Astrocyte of the spinal cord (primary cell): ENCODE data around the gene RNF14.

Experiments used
- DNase-seq: peaks from one replicate; pipeline ENCODE4 v3.0.0; 2011; ENCODE audit warnings: low read depth, low spot score
- H3K4me3 ChIP-seq: 2 replicates; pipeline ENCODE4 v1.5.1; 2011; ENCODE audit warnings: low read depth, mild to moderate bottlenecking, low read length, moderate library complexity
- in situ Hi-C: cut with HindIII; loops from 2 replicates; pipeline ENCODE4 v1.10.0; 2017; ENCODE audit warnings: low sequenced_read_pairs
- TF ChIP-seq, protein P1 (sequence below): IDR thresholded peaks from 2 replicates; pipeline ENCODE4 v1.5.1; 2012; ENCODE audit warnings: low read depth, mild to moderate bottlenecking, low read length, inconsistent platforms

The RNF14 gene

DNA sequence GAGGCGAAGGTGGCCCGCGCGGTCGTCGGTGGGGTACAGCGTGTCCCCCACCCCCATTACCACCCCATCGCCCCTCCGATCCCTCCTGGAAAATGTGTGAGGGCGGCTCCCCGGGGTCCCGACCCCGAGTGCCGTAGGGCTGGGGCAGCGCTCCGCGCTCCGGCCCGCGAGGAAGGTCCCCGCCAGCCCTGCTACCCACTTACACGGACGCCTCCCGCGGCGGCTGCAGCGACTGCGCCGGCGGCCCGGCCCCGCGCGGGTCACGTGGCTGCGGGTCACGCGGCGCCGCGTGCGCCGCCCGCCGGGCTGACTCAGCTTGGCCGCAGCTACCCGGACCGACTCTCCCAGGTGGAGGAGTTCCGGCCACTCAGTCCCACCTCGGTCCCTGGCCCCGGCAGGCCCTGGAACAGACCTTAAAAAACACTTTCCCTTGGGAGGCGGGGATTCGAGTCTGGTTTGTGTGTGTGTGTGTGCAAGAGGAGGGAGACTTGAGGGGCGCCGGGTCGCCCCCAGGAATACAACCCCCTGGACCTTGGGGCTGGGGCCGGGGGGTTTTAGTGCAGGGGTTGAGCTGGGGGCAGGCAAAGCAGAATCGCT is 44.0 kb downstream of the RNF14 start, which contains the start of gene GNPDA1:
TSS of gene GNPDA1 (minus strand) at position 236 of the 597 bp plus-strand sequence. CDS start 992 bp downstream, outside the sequence.
- peak within 1 kb of the TSS; percentile 78 for H3K4me3 ChIP-seq
- TF ChIP-seq, protein P1, sequence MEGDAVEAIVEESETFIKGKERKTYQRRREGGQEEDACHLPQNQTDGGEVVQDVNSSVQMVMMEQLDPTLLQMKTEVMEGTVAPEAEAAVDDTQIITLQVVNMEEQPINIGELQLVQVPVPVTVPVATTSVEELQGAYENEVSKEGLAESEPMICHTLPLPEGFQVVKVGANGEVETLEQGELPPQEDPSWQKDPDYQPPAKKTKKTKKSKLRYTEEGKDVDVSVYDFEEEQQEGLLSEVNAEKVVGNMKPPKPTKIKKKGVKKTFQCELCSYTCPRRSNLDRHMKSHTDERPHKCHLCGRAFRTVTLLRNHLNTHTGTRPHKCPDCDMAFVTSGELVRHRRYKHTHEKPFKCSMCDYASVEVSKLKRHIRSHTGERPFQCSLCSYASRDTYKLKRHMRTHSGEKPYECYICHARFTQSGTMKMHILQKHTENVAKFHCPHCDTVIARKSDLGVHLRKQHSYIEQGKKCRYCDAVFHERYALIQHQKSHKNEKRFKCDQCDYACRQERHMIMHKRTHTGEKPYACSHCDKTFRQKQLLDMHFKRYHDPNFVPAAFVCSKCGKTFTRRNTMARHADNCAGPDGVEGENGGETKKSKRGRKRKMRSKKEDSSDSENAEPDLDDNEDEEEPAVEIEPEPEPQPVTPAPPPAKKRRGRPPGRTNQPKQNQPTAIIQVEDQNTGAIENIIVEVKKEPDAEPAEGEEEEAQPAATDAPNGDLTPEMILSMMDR, result no peak
- in situ Hi-C loops, result no loop called here
- DNase-seq, result peak; percentile 75

- DNase-seq, result peak; percentile 19
- TF ChIP-seq, protein P1, result no peak
- H3K4me3 ChIP-seq, result no peak overlapping the region
- in situ Hi-C loops, result no loop called here
Measured at GRCh38 chr5:142013734-142014521, 45.0 kb downstream of the RNF14 start.

GRCh38 chr5:142014911-142015584 is 46.1 kb downstream of the RNF14 start:
- no peak overlapping the region for H3K4me3 ChIP-seq
- peak; percentile 80 for DNase-seq
- TF ChIP-seq, protein P1, result peak; percentile 32

DNA sequence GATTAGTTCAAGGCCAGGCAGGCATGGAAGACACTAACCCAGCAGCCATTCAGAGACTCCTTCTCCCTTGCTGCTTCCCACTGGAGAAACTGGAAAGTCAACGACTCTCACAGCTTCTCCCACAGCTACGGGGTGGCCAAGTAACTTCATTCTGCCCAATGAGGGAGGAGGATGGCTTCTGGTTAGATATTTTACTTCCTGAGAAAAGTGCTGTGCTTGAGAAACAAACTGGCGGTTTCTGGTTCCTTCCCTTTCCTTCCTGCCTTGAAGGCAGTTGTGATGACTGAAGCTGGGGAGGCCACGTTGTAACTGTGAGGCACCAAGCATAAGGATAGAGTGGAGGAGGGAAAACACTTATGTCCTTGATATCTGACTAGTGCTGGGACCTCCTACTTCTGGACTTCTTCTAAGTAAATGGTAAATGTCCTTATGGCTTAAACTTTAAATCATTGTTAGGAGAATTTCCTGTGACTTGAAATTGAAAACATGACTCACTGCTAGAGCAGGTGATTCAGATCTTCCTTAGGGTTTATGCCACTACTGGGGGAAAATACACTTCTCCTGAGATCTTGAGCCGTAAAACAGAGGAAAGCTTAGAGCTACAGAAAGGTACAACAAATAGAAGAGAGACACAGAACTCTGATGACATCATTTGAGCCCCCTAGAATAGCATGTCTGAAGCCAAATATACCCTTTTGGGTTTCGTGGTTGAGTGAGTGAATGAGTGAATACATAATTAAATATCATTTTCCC is 47.1 kb downstream of the RNF14 start:
- in situ Hi-C loops, result no loop called here
- DNase-seq, result peak; percentile 63
- H3K4me3 ChIP-seq, result no peak overlapping the region
- TF ChIP-seq, protein P1, result no peak

More at GRCh38 chr5:142014911-142015584, 46.1 kb downstream of the RNF14 start:
- in situ Hi-C loops, result no loop called here

DNA sequence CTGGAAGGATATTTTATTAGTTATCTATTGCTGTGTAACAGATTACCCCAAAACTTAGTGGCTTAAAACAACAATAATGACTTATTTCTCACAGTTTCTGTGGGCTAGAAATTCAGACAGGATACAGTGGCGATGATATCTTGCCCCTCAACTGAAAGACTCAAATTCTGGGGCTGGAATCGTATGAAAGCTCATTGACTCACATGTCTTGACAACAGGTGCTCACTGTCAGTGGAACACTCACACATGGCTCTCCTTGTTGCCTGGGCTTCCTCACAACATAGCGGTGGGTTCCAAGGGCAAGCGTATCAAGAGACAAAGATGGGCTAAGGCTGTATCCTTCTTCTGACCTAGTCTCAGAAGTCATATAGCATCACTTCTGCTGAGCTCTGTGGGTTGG is 47.7 kb downstream of the RNF14 start:
- DNase-seq, result no peak
- no peak overlapping the region for H3K4me3 ChIP-seq
- in situ Hi-C loops, result no loop called here
- TF ChIP-seq, protein P1, result no peak
